Epithelial cell of prostate (primary cell): ENCODE measurements around the gene REM1.
"Not testable (repeated sequence)": the region's sequence is repeated elsewhere in the genome, so short reads cannot be mapped to it uniquely, and the experiment has no call there.

ENCODE experiments used
- DNase-seq: peaks from one replicate; pipeline ENCODE4 v3.0.0-alpha.2; 2011; ENCODE audit warnings: low read depth, low spot score
- H3K27ac ChIP-seq: fragments of 450-650 bp; 2 replicates; pipeline ENCODE4 v1.5.1; 2017; ENCODE audit warnings: mild to moderate bottlenecking

The REM1 gene

GRCh38 chr20:31474758-31475427 is at the start of gene REM1, which contains the start of gene DEFB124:
Gene REM1 (plus strand): TSS chr20:31475288. CDS start chr20:31476446, 1,158 bp downstream.
Gene DEFB124 (minus strand): TSS chr20:31475127. CDS start chr20:31473013, 2,114 bp downstream.
- DNase-seq: no peak
- H3K27ac ChIP-seq: no peak within 1 kb of the TSS

DNA sequence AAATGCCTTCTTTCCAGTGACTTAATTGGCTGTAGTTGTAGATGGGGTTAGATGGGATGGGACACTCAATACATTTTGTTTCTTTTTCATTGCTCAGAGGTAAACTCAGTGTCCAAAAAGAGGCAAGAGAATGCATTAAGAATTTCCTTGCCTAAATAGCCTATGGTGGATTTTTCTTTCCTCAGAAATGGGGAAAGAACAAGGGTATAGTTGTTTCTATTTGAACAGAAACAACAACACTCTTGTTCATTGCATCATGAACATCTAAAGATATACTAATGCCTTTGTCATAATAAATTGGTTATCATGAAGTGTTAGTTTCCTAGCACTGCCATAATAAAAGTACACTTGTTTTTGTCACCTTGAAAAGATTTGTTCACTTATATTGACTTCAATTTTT is 49.3 kb upstream of the REM1 start:
- no peak overlapping the region for H3K27ac ChIP-seq
- DNase-seq: no peak

GRCh38 chr20:31426891-31427551 is 48.1 kb upstream of the REM1 start:
- not testable (repeated sequence) for H3K27ac ChIP-seq, DNase-seq

DNA sequence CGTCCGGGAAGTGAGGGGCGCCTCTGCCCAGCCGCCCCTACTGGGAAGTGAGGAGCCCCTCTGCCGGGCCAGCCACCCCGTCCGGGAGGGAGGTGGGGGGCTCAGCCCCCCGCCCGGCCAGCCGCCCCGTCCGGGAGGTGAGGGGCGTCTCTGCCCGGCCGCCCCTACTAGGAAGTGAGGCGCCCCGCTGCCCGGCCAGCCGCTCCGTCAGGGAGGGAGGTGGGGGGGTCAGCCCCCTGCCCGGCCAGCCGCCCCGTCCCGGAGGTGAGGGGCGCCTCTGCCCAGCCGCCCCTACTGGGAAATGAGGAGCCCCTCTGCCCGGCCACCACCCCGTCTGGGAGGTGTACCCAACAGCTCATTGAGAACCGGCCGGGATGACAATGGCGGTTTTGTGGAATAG is 47.5 kb upstream of the REM1 start:
- not testable (repeated sequence) for H3K27ac ChIP-seq, DNase-seq

DNA sequence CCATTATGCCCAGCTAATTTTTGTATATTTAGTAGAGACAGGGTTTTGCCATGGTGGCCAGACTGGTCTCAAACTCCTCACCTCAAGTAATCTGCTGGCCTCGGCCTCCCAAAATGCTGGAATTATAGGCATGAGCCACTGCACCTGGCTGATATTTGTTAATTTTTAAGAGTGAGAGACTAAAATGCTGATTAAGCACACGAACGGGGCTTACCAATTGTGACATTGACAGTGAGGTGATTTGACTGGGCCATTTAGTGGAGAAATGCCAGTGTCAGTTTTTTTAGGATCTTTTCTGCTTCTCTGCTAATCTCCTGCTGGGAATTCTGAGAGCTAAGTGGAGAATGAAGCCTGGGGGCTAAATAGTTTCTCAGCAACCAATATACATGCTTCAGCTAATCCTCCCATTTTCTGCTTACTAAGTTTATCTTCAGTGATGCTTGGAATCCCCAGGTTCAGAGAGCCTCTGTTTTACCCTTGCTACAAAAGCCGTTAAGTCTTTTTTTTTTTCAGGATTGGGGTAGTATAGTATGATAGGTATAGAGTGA is 44.4 kb upstream of the REM1 start:
- no peak overlapping the region for H3K27ac ChIP-seq
- no peak for DNase-seq

DNA sequence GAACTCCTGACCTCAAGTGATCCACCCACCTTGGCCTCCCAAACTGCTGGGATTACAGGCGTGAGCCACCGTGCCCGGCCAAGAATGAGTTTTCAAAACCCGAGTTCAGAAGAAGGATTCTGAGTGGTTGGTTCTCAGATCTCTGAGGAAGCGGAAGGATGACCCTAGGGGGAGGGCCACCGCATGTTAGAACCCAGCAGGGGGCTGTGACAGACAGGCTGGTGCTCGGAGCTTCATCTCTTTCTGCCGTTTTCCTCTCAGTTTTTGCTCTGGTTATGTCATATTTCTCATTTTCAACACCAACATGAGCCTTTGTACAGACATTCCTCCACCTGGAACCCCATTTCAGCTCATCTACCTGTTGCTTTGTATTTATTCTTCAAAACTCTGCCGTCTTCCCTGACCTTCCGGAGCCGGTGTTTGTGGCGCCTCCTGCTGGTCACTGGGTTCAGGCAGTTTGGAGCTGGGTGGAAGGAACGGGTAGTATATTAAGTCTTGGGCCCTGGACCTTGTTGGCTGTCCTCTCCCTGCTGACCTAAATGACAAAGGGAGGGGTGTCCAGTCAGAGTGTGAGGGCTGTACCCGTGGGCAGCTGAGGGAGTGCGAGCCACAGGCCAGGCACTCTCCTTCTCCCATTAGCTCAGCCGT is 35.0 kb upstream of the REM1 start, which contains the start of gene DEFB123:
Gene DEFB123, plus strand, starts transcription at position 621 of the 648 bp plus-strand sequence. CDS start 67 bp downstream, outside the sequence.
- H3K27ac ChIP-seq: no peak within 1 kb of the TSS
- no peak for DNase-seq

- no peak for DNase-seq
- no peak overlapping the region for H3K27ac ChIP-seq
Observed at GRCh38 chr20:31446084-31446819, 28.8 kb upstream of the REM1 start.

- no peak overlapping the region for H3K27ac ChIP-seq
- no peak for DNase-seq
Observed at GRCh38 chr20:31449511-31450414, 25.3 kb upstream of the REM1 start.

DNA sequence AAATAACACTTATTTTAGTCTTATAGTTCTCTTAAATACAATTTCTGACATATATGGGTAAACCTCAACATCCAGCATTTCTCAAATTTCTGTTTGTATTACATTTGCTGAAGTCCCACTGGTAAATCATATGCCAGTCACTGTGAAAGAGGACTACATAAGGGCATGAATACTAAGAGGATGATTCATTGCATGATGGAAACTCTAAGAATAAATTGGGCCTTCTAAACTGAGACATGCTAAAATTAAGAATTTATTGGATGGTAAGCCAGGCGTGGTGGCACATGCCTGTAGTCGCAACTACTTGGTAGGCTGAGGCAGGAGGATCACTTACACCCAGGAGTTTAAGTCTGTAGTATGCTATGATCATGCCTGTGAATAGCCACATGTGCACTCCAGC is 22.5 kb upstream of the REM1 start:
- no peak overlapping the region for H3K27ac ChIP-seq
- DNase-seq: no peak

GRCh38 chr20:31454361-31454760 is 20.7 kb upstream of the REM1 start:
- no peak for DNase-seq
- H3K27ac ChIP-seq: no peak overlapping the region

DNA sequence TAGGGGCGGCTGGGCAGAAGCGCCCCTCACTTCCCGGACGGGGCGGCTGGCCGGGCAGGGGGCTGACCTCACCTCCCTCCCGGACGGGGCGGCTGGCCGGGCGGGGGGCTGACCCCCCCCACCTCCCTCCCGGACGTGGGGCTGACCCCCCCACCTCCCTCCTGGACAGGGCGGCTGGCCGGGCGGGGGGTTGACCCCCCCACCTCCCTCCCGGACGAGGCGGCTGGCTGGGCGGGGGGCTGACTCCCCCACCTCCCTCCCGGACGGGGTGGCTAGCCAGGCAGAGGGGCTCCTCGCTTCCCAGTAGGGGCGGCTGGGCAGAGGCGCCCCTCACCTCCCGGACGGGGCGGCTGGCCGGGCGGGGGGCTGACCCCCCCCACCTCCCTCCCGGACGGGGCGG is 4.1 kb upstream of the REM1 start:
- H3K27ac ChIP-seq, DNase-seq: not testable (repeated sequence)

- DNase-seq: no peak
- no peak overlapping the region for H3K27ac ChIP-seq
Observed at GRCh38 chr20:31472395-31473330, 2.4 kb upstream of the REM1 start.

DNA sequence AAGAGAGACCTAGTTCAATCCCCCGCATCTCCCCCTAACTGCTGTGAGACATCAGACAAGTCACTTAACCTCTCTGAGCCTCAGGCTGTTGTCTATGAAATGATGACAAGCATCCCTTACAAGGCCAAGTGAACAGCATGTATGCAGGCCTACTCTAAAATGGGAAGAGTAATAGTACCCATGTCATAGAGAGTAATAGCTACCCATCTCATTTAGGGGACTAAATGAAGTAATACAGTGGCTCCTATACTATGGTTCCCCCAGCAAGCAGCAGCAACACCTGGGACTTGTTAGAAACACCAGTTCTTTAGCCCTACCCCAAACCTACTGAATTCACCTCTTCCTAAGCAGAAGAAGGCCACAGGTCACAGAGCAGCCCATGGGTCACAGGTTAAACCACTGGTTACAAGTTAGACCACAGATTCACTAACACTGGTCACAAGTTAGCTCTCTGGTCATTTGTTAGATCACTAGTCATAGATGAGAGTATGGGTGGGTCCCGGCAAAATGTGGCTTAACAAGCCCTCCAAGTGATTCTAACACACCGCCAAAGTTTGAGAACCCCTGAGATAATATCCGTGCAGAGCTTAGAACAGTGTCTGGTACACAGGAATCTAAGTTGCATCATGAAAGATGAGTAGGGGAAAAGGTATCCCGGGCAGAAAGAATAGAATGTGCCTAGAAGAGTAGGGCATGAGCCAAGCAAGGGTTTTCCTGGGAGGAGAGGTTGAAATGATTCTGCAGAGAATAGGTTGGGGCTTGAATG is 1.6 kb upstream of the REM1 start:
- no peak for DNase-seq
- no peak overlapping the region for H3K27ac ChIP-seq

DNA sequence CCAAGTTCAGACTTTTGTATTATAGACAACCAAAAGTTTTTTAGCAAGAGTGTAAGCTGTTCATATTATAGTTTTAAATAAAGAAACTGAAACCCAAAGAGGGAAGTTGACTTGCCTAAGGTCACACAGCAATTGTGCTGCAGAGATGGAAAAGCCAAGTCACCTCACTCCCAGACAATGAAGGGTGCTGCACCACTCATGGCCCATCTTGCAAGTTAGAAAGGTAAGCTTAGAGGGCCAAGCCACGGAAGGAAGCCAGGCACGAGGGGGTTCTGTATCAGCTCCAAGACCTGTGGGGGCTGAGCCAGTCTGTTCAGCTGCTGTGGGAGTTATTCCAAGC is 1.0 kb upstream of the REM1 start:
- DNase-seq: no peak
- H3K27ac ChIP-seq: no peak overlapping the region

GRCh38 chr20:31475472-31476293 is 595 bp downstream of the REM1 start:
- no peak for DNase-seq
- no peak overlapping the region for H3K27ac ChIP-seq

DNA sequence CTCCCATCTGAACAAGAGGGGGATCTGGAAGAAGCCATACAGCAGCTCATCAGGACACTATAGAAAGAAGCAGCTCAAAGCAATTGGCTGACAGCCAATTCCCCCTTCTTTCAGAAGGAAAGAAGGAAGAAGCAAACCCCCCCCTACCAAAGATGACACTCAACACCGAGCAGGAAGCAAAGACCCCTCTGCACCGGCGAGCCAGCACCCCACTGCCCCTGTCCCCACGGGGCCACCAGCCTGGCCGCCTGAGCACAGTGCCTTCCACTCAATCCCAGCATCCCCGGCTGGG is 1.2 kb downstream of the REM1 start:
- no peak for DNase-seq
- no peak overlapping the region for H3K27ac ChIP-seq

DNA sequence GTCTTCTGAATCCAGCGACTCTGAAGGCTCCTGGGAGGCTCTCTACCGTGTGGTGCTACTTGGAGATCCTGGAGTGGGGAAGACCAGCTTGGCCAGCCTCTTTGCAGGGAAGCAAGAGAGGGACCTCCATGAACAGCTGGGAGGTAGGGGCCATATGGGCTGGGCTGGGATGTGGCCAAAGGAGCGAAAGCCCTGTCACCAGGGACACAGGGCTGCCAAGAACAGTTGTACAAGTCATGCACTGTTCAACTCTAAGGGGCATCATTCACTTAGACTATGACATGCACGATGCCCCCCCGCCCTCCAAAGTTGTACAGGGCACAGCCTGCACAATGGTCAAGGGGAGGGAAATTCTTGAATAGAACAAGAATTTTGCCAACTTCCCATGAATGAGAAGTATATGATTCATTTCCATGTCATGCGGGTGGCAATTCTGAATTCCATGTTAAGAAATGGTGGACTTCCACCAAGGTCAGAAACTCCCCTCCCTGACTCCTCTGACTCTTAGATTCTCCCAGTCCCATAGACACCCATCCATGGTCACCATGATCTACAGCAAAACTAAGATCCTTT is 1.6 kb downstream of the REM1 start:
- no peak overlapping the region for H3K27ac ChIP-seq
- no peak for DNase-seq
